ENCODE data around the gene FANCF.

Gene FANCF

DNA sequence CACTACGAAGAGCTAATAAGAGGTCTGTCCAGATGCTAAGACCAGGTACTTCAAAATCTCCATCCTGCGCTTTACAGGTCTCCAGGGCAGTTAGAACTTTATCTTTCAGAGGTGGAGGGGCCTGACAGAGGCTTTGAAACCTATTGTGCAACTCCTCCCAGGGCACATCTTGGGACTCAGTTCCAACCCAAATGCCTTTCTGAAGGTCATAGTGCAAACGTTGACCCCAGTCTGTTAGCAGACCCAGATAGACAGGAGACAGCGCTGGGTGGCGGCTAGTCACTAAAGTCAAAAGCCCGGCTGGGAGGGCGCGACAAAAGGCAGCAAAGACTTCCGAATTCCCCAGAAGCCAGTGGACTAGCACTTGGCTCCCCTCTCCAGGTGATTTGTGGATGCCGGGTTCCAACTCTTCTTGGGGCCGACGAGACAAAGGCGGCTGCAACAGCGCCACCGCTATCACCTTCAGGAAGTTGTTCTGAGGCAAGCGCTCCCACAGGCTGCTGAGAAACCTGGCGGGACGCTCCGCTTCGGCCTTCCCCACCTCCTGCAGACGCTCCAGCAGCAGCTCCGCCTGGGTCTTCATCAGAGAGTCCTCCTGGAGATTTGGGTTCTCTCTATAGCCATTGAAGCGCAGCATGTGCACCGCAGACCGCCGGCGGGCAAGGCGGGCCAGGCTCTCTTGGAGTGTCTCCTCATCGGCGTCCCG, 728 bp downstream of the FANCF start:
- FAIRE-seq = no peak

DNA sequence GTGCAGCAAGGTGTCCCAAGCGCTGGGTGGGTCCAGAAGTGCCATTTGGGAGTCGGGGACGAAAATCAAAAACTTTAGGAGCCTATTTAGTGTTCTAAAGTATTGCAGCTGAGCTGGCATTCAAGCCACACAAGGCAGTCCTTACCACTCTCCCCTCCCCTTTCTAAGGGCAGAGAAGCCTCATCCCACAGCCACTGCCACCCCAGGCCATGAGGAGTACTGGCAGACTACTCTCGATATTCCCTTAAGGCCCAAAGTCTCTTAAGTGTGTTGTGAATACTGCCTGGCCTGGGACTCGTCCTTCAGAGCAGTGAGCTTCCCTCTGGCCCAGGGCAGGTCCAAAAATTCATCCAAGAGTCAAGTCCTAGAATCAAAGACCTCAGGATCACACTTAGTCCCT, 7.8 kb downstream of the FANCF start:
- no peak for FAIRE-seq

DNA sequence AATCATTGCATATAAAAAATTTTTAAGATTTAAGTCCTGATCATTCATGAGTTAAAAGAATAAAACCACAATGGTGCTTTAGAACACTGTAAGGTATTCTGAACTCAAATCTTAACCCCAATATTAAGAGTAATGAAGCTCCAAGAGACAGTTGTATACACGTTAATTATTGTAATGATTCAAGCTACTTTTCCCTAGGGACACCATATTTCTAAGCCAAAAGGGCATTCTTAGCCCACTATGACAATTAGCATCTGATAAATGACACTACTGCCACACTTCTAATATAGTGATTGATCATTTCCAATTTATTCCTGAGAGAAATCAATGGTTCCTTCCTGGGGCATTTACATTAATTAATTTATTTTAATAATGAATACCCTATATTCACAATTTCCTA, 21.7 kb downstream of the FANCF start:
- FAIRE-seq = no peak

DNA sequence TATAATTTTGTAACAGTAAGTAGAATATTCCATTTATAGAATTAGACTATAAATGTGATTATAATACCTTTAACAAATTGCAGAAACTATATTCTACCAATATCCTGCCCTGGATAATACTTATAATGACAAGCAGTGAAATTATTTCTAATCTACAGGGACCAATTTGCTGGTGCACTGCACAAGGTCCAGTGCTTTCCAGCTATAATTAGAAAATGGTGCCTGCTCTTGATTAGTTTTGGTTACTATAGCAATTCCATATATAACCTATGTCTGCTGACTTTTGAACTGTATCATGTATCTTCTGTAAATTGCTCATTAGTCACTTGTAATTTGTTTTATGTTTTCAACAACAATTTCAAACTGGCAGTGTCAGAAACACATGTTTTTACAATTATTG, 23.1 kb downstream of the FANCF start:
- FAIRE-seq = no peak

DNA sequence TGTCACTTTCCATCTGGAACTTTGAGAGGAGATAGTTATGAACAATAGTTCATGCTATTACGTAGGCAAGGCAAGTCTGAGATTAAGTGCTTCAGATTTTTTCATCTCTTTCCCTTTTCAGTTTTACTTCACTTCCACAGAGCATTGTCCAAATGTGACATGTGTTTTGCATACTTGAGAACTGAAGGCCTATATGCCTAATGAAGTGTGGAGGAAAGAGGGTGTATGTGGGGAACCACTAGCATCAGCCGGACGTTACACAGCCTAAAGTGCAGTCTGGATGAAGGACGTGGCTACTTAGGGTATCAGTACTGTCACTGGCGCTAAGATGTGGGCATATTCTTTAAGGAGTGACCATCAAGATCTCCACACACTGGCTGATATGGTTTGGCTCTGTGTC, 26.2 kb downstream of the FANCF start:
- no peak for FAIRE-seq

DNA sequence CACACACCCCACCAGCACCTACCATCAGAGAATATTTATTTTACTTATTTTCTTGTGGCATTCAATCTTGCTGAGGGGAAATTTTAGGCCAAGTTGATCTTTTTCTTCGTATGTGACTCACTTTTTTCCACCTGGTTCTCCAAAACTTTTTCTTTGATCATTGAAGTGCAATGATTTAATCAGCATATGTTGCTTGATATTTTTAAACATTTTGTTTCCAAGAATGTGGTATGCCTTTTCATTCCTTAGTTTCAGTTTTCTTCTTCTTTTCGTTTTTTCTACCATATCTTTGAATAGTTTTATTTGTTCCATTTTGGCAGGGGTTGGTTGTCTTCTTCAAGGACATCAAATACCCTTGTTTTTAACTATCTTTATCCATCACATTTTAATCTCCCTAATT, 28.6 kb downstream of the FANCF start:
- no peak for FAIRE-seq

DNA sequence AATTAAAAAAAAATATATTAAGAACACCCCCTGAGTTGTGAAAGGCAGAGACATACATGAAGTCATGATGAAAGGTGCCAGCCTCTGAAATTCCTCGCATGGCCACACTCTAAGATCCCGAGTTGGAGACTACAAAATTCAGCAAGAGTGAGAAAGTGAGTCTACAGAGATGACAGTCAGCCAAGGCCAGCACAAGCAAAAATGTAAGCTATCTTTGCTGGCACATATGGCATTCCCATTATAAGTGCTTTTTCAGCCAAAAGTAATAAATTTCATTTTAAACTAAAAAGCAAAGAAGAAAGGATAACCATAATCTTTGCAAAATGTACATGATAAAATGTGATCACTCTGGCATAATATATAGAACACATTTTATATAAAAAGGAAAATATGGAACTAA, 40.6 kb downstream of the FANCF start:
- no peak for FAIRE-seq

DNA sequence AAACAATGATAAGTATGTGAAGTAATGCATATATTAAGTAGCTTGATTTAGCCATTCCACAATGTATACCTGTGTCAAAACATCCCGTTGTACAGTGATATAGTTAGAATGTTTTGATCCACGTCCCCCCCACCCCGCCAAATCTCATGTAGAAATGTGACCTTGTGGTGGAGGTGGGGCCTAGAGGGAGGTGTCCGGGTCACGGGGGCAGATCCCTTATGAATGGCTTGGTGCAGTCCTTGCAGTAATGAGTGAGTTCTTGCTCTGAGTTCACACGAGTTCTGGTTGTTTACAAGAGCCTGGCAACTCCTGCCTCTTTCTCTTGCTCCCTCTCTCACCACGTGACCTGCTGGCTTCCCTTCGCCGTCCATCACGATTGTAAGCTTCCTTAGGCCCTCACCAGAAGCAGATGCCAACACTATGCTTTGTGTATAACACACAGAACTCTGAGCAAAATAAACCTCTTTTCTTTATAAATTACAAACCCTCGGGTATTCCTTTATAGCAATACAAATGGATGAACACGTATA, 41.6 kb downstream of the FANCF start:
- no peak for FAIRE-seq

DNA sequence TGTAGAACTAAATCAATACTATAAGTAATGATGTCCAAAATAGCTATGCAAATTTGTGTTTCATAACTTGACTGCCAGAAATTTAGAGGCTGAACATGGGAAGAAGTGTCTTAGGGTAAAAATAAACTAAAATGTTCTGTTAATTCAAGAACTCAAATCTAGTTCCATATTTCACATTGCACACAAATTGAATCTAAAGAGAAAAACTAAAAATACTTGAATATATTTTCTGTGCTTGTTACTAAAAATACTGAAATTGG, 43.5 kb downstream of the FANCF start:
- FAIRE-seq = peak; percentile 43

DNA sequence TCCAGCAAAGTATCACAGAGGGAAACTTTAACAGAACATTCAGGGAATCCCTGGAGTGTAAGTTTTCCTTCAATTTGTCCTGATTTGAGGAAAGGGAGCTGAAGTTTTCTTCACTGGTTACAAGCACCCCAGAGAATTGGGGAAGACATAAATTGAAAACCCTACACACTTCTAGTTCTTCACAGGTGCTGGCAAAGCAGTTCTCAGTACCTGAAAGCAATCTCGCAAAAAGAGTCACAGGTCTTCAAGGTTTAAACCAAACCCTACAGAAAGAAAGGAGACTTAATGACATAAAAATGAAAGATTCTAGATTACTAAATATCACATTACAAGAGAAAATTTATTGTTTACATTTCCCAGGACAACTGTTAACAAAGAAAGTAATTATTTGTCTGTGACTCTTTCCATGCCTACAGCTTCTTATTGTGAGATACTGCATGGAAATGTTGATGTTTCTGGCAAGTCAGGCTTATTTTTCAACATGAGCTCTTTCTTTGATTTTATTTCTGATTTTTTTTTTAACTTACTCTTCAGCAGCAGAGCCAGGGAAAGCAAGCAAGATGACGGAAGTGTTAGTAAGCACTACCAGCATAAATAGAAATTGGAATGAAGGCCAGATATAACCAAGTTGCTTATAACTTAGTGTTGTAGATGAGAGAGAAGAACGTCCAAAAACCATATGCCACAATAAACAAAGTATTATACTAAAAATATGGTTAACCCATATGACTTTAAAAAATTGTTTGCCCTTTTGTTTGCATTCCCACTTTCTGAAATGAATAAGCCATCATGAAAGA, 44.1 kb downstream of the FANCF start:
- no peak for FAIRE-seq

DNA sequence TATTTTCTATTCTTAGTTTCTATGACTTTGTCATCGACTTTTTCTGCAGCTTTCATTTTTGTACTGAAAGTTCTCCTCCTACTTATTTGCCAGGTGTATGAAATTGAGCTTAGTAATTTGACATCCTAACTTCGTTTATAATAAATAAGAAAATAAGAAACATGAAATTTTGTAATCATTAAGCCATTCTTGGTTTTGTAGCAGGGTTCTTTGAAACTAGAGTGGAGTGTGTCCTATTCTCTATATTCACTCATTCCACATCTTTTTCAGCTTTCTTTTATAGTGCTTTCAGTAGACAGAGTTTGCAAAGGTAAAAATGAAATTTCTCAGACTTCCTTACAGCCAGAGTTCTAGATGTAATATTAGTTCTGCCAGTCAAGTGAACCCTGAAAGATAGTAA, 47.8 kb downstream of the FANCF start:
- no peak for FAIRE-seq
